Prostate gland (tissue), 2 donors: ENCODE measurements around the gene CCDC136. TPM values are rescaled to one million over a fixed set of nuclear protein-coding genes. Genes with fewer than 3 reads are reported as not detected.

Experiments
- DNase-seq: peaks from one replicate; pipeline ENCODE4 v3.0.0-alpha.2; 2019; ENCODE audit warnings: low spot score
- H3K27ac ChIP-seq, 2 donors: fragments of 200-600 bp; sonication (generic); 2 replicates each; pipeline ENCODE4 v1.5.1; 2017 to 2019
- H3K27me3 ChIP-seq: fragments of 200-600 bp; sonication (generic); replicated peaks from 2 replicates; pipeline ENCODE4 v1.5.1; 2019; ENCODE audit not compliant: insufficient read depth
- H3K36me3 ChIP-seq, 2 donors: fragments of 200-600 bp; sonication (generic); 1 replicate in 1 of 2; 2 replicates in 1 of 2; pipeline versions ENCODE4 v1.5.1 to v1.8.1; 2017 to 2019
- H3K4me1 ChIP-seq: fragments of 200-600 bp; sonication (generic); replicated peaks from 2 replicates; pipeline ENCODE4 v1.5.1; 2019
- H3K4me3 ChIP-seq, 2 donors: fragments of 200-600 bp; sonication (generic); 2 replicates each; pipeline ENCODE4 v1.5.1; 2017 to 2019
- H3K9me3 ChIP-seq: fragments of 200-600 bp; sonication (generic); 2 replicates; pipeline ENCODE4 v1.5.1; 2017
- CTCF ChIP-seq, 4 experiments: fragments of 200-600 bp in 2 of 4; fragments of 450-650 bp in 2 of 4; sonication (generic) in 2 of 4; IDR thresholded peaks; 1 replicate in 3 of 4; 2 replicates in 1 of 4; pipeline ENCODE4 v1.5.1; 2016 to 2019; ENCODE audit warnings: antibody characterized with exemption in 4 of 4, mild to moderate bottlenecking in 2 of 4, moderate library complexity in 2 of 4
- POLR2A ChIP-seq: fragments of 450-650 bp; IDR thresholded peaks from one replicate; pipeline ENCODE4 v1.6.1; 2016; ENCODE audit warnings: antibody characterized with exemption, mild to moderate bottlenecking
- POLR2AphosphoS5 ChIP-seq: sonication (generic); formaldehyde crosslinking; IDR thresholded peaks from one replicate; pipeline ENCODE4 v1.6.1; 2017; ENCODE audit warnings: antibody characterized with exemption
- WGBS: methylation state at CpG from one replicate; pipeline ENCODE4 v1.1.5; 2018; 5-methylcytosine and 5-hydroxymethylcytosine counted together
- intact Hi-C: fragments of 100-400 bp; cut with DNase I; formaldehyde crosslinking; loops from one replicate; pipeline ENCODE4 v1.14.2; 2022
- total RNA-seq, 2 donors: library from RNA; depleted of rRNA; stranded (reverse); fragments of >200 nt; gene quantifications; one replicate each; pipeline ENCODE4 v1.1.0, GENCODE V29; 2016

Gene CCDC136
- total RNA-seq, 2 donors from 2014 or later = 11.7 to 61.2 TPM

GRCh38 chr7:128777156-128778123 lies 14.3 kb upstream of the CCDC136 start:
- no peak for TF ChIP-seq POLR2AphosphoS5
- no peak for TF ChIP-seq CTCF (IDR thresholded peaks at IDR 0.05)
- TF ChIP-seq POLR2A = no peak
- Histone ChIP-seq H3K9me3 (no peaks in the 10 kb centered on the region), H3K27me3 (no peaks in the 10 kb centered on the region), H3K4me1 (no peaks in the 10 kb centered on the region), H3K27ac (no peak overlapping the region), H3K4me3 (no peak overlapping the region), H3K36me3 (no peaks in the 10 kb centered on the region)
- WGBS = 69% methylated on average over 5 of the region's 5 CpGs
- DNase-seq = no peak
- intact Hi-C loops = no loop called here

- no peaks in the 10 kb centered on the region for H3K9me3 ChIP-seq
- 100% methylated on average over 5 of the region's 5 CpGs for WGBS
- no peaks in the 10 kb centered on the region for H3K36me3 ChIP-seq
- H3K4me3 ChIP-seq = no peak overlapping the region
- H3K27ac ChIP-seq = no peak overlapping the region
- no peaks in the 10 kb centered on the region for H3K27me3 ChIP-seq
- intact Hi-C loops = no loop called here
- DNase-seq = no peak
- no peak for TF ChIP-seq POLR2AphosphoS5
- no peak for TF ChIP-seq CTCF (IDR thresholded peaks at IDR 0.05)
- TF ChIP-seq POLR2A = no peak
- H3K4me1 ChIP-seq = no peaks in the 10 kb centered on the region
These were observed 12.8 kb upstream of the CCDC136 start for GRCh38 chr7:128778946-128779345.

- TF ChIP-seq CTCF (IDR thresholded peaks at IDR 0.05) = no peak
- no peak for TF ChIP-seq POLR2A
- no peak for TF ChIP-seq POLR2AphosphoS5
- 75% methylated on average over 5 of the region's 5 CpGs for WGBS
- no peaks in the 10 kb centered on the region for H3K36me3 ChIP-seq
- H3K27me3 ChIP-seq = no peaks in the 10 kb centered on the region
- no peak overlapping the region for H3K4me3 ChIP-seq
- H3K4me1 ChIP-seq = no peaks in the 10 kb centered on the region
- no peak for DNase-seq
- intact Hi-C loops = no loop called here
- no peak overlapping the region for H3K27ac ChIP-seq
- H3K9me3 ChIP-seq = no peaks in the 10 kb centered on the region
These were observed 10.6 kb upstream of the CCDC136 start for GRCh38 chr7:128781126-128781525.

GRCh38 chr7:128781851-128782250 lies 9.9 kb upstream of the CCDC136 start:
- no peaks in the 10 kb centered on the region for H3K36me3 ChIP-seq
- no peak overlapping the region for H3K4me3 ChIP-seq
- intact Hi-C loops = no loop called here
- no peaks in the 10 kb centered on the region for H3K9me3 ChIP-seq
- TF ChIP-seq POLR2AphosphoS5 (no peak), POLR2A (no peak), CTCF (IDR thresholded peaks at IDR 0.05) (no peak)
- H3K27ac ChIP-seq = peak overlapping the region in 1 of 2 donors; percentile 28
- 71% methylated on average over 3 of the region's 3 CpGs for WGBS
- H3K27me3 ChIP-seq = no peaks in the 10 kb centered on the region
- H3K4me1 ChIP-seq = no peaks in the 10 kb centered on the region
- DNase-seq = no peak
